HG02884 (cell line): Measurements from ENCODE around the gene DIAPH1.

Source experiments
- ATAC-seq: cut with Tn5 transposase; IDR thresholded peaks from one replicate; pipeline ENCODE4 v1.9.1; 2021; ENCODE audit warnings: mild to moderate bottlenecking, moderate library complexity; ENCODE audit not compliant: unreplicated experiment

The DIAPH1 gene

DNA sequence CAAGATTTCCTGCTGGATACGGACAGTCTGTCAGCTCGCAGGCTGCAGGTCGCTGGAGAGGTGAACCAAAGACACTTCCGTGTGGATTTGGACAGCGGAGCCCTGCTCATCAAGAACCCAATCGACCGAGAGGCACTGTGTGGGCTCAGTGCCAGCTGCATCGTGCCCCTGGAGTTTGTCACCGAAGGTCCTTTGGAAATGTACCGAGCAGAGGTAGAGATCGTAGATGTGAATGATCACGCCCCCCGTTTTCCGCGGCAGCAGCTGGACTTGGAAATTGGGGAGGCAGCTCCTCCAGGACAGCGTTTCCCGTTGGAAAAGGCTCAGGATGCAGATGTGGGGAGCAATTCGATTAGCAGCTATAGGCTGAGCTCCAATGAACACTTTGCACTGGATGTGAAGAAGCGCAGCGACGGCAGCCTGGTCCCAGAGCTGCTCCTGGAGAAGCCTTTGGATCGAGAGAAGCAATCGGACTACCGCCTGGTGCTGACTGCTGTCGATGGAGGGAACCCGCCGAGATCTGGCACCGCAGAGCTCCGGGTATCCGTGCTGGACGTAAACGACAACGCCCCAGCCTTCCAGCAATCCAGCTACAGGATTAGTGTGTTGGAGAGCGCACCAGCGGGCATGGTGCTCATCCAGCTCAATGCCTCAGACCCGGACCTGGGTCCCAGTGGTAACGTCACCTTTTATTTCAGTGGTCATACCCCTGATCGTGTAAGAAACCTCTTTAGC, 133.3 kb downstream of the DIAPH1 start:
- peak; percentile 5 for ATAC-seq

DNA sequence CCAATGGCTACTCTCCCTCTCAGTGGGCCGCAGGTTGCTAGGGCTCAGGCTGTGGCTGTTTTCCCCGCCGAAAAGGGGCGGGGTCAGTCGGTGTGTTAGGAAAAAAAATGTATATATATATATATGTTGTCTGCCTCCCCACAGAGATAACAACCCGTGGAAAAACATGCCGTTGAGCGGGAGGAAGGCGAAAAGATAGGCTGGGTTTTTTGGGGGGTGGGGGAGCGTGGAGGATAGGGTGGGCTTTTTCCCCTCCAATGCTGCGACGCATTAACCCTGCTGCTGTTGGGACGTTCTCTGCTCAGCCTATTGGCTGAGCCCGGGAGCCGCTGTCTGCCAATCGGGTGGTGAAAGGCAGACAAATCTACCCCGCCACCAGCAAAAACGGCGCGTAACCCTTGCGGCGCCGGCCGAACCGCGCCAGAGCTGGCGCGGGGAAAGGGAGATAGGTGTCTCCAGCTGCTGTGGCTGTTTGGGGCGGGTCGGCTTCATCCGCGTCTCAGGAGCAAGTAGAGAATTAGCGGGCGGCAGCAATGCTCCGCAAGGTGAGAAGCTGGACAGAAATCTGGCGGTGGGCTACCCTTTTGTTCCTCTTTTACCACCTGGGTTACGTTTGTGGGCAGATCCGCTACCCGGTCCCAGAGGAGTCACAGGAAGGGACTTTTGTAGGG, 134.0 kb downstream of the DIAPH1 start, which contains the start of gene PCDHGC4:
TSS of gene PCDHGC4 (plus strand) at position 390 of the 671 bp plus-strand sequence. CDS start at position 534, 144 bp downstream.
- ATAC-seq: peak; percentile 54

DNA sequence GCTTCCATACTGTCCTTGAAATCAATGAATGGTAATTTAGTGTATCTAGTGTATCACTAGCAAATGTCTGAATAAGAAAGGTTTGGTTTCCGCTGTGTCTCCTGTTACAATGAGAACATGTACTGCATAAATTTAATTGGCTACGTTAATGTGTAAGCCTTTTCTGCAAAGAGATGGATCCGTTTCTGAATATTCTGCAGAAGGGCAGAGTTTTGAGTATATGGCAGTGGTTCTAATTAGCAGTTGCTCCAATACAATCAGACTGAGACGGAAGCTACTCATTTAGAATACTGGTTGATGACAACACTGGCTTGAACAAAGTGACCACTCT, 134.5 kb downstream of the DIAPH1 start:
- ATAC-seq: no peak

DNA sequence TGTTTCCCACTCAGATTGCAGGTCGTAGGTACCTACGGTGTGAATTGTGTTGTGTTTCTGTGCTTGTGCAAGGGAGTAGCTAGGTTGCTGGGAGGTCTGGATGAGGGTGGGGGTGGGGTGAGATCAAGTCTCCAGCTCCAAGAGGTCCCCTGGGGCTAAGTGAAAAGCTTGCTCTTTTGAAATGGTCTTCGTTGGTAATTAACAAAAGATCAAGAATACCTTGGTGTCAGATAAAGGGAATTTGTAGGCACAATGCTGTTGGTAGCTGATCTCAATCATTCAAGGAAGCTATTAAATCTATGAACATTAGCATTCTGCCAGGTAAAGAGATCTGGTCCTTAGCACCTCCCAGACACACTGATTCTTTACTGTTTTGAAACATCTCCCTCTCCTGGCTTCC, 134.9 kb downstream of the DIAPH1 start:
- ATAC-seq: no peak

DNA sequence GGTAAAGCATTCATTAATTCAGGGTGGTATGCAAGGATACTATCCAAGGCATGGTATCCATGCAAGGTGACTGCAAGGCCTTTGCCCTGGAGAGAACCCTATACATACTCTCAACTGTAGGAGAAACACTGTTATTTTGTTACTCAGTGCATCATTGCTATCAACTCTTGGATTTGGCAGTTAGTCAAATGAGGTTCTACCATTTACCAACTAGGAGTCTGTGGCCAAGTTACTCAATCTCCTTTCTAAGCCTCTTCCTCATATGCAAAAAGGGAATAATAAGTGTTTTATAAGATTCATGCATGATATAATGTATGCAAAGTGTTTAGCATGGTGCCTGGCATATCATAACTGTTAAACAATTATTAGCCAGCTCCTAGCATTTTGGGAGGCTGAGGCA, 139.0 kb downstream of the DIAPH1 start:
- no peak for ATAC-seq

DNA sequence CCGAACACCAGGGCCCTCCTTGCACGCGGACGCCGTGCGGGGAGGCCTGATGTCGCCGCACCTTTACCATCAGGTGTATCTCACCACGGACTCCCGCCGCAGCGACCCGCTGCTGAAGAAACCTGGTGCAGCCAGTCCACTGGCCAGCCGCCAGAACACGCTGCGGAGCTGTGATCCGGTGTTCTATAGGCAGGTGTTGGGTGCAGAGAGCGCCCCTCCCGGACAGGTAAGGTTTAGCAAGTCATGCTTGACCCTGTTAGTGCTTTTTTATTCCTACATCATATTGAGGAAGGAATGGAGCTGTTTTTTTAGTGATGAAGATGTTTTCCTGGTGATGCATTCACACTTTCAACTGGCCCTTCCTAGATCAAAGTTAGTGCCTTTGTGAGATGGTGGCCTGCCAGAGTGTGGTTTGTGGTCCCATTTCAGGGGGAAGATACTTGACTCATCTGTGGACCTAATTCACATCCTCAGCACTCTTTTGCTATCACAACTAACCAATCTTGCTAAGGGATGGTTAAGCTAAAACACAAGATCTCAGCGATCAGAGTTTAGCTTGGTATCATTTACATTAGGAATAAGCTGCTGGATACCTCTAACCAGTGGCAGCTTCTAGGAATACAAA, 140.4 kb downstream of the DIAPH1 start:
- ATAC-seq: no peak

DNA sequence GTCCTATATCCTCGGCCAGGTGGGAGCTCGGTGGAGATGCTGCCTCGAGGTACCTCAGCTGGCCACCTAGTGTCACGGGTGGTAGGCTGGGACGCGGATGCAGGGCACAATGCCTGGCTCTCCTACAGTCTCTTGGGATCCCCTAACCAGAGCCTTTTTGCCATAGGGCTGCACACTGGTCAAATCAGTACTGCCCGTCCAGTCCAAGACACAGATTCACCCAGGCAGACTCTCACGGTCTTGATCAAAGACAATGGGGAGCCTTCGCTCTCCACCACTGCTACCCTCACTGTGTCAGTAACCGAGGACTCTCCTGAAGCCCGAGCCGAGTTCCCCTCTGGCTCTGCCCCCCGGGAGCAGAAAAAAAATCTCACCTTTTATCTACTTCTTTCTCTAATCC, 141.0 kb downstream of the DIAPH1 start:
- no peak for ATAC-seq

DNA sequence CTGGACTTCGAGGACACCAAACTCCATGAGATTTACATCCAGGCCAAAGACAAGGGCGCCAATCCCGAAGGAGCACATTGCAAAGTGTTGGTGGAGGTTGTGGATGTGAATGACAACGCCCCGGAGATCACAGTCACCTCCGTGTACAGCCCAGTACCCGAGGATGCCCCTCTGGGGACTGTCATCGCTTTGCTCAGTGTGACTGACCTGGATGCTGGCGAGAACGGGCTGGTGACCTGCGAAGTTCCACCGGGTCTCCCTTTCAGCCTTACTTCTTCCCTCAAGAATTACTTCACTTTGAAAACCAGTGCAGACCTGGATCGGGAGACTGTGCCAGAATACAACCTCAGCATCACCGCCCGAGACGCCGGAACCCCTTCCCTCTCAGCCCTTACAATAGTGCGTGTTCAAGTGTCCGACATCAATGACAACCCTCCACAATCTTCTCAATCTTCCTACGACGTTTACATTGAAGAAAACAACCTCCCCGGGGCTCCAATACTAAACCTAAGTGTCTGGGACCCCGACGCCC, 141.7 kb downstream of the DIAPH1 start:
- no peak for ATAC-seq

DNA sequence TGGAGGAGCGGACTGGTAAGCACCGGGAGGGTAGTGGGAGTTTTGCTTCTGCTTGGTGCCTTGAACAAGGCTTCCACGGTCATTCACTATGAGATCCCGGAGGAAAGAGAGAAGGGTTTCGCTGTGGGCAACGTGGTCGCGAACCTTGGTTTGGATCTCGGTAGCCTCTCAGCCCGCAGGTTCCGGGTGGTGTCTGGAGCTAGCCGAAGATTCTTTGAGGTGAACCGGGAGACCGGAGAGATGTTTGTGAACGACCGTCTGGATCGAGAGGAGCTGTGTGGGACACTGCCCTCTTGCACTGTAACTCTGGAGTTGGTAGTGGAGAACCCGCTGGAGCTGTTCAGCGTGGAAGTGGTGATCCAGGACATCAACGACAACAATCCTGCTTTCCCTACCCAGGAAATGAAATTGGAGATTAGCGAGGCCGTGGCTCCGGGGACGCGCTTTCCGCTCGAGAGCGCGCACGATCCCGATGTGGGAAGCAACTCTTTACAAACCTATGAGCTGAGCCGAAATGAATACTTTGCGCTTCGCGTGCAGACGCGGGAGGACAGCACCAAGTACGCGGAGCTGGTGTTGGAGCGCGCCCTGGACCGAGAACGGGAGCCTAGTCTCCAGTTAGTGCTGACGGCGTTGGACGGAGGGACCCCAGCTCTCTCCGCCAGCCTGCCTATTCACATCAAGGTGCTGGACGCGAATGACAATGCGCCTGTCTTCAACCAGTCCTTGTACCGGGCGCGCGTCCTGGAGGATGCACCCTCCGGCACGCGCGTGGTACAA, 142.5 kb downstream of the DIAPH1 start:
- peak; percentile 18 for ATAC-seq

DNA sequence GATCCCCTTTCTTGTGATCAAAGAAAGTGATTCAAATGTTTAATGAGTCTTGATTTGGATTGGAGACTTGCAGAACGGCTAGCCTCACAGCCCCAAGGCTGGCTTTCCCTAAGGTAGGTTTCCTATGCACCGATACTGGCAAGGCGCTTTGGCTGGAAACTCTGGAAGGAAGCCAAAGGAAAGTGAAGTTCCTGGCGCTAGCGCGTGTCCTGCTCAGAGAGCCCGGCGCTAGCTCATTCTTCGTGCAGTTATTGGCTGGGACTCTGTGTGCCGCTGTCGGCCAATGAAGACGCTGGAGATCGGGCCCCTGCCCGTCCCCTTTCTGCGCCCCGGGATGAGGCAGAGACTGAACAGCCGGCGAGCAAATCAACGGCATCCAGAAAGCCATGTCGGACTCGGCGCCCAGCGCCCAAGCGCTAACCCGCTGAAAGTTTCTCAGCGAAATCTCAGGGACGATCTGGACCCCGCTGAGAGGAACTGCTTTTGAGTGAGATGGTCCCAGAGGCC, 143.1 kb downstream of the DIAPH1 start, which contains the start of gene PCDHGC3:
TSS of gene PCDHGC3 (plus strand) at position 342 of the 507 bp plus-strand sequence. CDS start at position 493, 151 bp downstream.
- ATAC-seq: peak; percentile 96

DNA sequence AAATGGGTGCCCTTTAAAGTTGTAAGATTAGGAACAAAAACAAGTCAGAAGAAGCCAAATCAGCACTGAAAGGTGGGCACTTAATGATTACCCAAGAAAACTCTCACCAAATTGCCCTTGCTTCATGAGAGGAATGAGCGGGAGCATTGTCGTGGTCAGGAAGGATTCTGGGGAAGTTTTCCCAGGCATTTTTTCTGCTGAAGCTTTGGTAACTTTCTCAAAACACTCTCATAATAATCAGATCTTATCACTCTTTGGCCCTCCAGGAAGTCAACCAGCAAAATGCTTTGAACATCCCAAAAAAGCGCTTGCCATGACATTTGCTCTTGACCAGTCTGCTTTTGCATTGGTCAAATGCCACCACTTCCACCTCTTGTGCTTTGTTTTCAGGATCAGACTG, 153.4 kb downstream of the DIAPH1 start:
- ATAC-seq: no peak
